GM12878 (cell line): ENCODE results near the gene PFKFB1. TPM values are rescaled to one million over a fixed set of nuclear protein-coding genes. Genes with fewer than 3 reads are reported as not detected.

Source experiments
- ATAC-seq: fragments of 200-7000 bp; cut with Tn5 transposase; 3 replicates; pipeline ENCODE4 v1.9.1; 2020; ENCODE audit warnings: mild to moderate bottlenecking, moderate library complexity
- BruUV-seq: library from RNA; stranded (reverse); fragments of 400-500 nt; replicated peaks from 2 replicates; lab custom pipeline; 2021; lab: Mats Ljungman, UMichigan
- CTCF ChIA-PET: fragments of 300-600 bp; sonication (Branson Sonifier 250); formaldehyde crosslinking; extraction: SDS; loops from one replicate; lab custom pipeline; 2021; ENCODE audit warnings: inconsistent platforms; lab: Yijun Ruan, JAX
- POLR2A ChIA-PET: fragments of 350-600 bp; formaldehyde crosslinking; extraction: SDS; loops from one replicate; lab custom pipeline; 2021; ENCODE audit warnings: inconsistent platforms; lab: Charles Lee
- RAD21 ChIA-PET: fragments of 300-600 bp; sonication (Branson Sonifier 250); formaldehyde crosslinking; loops from one replicate; lab custom pipeline; 2023; ENCODE audit warnings: antibody characterized with exemption; ENCODE audit not compliant: unreplicated experiment; lab: Charles Lee
- SMC1A ChIA-PET: fragments of 300-600 bp; sonication (Branson Sonifier 250); formaldehyde crosslinking; loops from one replicate; lab custom pipeline; 2023; ENCODE audit not compliant: unreplicated experiment, uncharacterized antibody; lab: Charles Lee
- DNase-seq: peaks from one replicate; pipeline ENCODE4 v3.0.0-alpha.2; 2011; ENCODE audit warnings: low read depth, low spot score
- FAIRE-seq: peaks from 3 replicates; lab custom pipeline; 2011; peaks lifted over from hg19 to GRCh38; lab: Jason Lieb, UNC
- H2AFZ ChIP-seq: 2 replicates; pipeline ENCODE4 v1.6.0; 2011; ENCODE audit warnings: low read depth, low read length, control low read depth; ENCODE audit not compliant: control insufficient read depth
- H3K27ac ChIP-seq: 2 replicates; pipeline ENCODE4 v1.5.1; 2011; ENCODE audit warnings: control low read depth; ENCODE audit not compliant: control insufficient read depth, insufficient read depth
- H3K27me3 ChIP-seq, 2 experiments: replicated peaks in 1 of 2; 2 replicates each; pipeline versions ENCODE4 v1.6.0 to v1.6.1; 2011; ENCODE audit warnings: low read length in 1 of 2; ENCODE audit not compliant: control insufficient read depth in 2 of 2, insufficient read depth in 2 of 2
- H3K36me3 ChIP-seq, 2 experiments: 2 replicates each; pipeline ENCODE4 v1.5.1; 2011; ENCODE audit warnings: low read length in 1 of 2; ENCODE audit not compliant: control insufficient read depth in 2 of 2, insufficient read depth in 2 of 2
- H3K4me1 ChIP-seq: 2 replicates; pipeline ENCODE4 v1.6.1; 2011; ENCODE audit warnings: mild to moderate bottlenecking, low read length, moderate library complexity, mixed read lengths; ENCODE audit not compliant: control insufficient read depth, insufficient read depth
- H3K4me2 ChIP-seq: 2 replicates; pipeline ENCODE4 v1.6.0; 2011; ENCODE audit warnings: control low read depth; ENCODE audit not compliant: control insufficient read depth, insufficient read depth
- H3K4me3 ChIP-seq: fragments of 200-600 bp; sonication (generic); 2 replicates; pipeline ENCODE4 v1.5.1; 2016
- H3K79me2 ChIP-seq: 2 replicates; pipeline ENCODE4 v1.6.0; 2011; ENCODE audit warnings: low read length; ENCODE audit not compliant: control insufficient read depth, insufficient read depth
- H3K9ac ChIP-seq: 2 replicates; pipeline ENCODE4 v1.8.0; 2011; ENCODE audit warnings: low read length, control low read depth, mixed read lengths; ENCODE audit not compliant: control insufficient read depth, insufficient read depth
- H3K9me3 ChIP-seq: replicated peaks from 3 replicates; pipeline ENCODE4 v1.5.1; 2011; ENCODE audit warnings: mild to moderate bottlenecking, low read length; ENCODE audit not compliant: control insufficient read depth, insufficient read depth
- H4K20me1 ChIP-seq: 2 replicates; pipeline ENCODE4 v1.6.0; 2011; ENCODE audit not compliant: control insufficient read depth, insufficient read depth
- BCL11A ChIP-seq: IDR thresholded peaks from 2 replicates; pipeline ENCODE4 v1.6.1; 2011; ENCODE audit warnings: low read depth, low read length
- CHD4 ChIP-seq: fragments of 200-600 bp; sonication (generic); IDR thresholded peaks from 2 replicates; pipeline ENCODE4 v1.6.1; 2016; ENCODE audit warnings: mild to moderate bottlenecking
- FOXK2 ChIP-seq: fragments of 450-650 bp; IDR thresholded peaks from 2 replicates; pipeline ENCODE4 v1.6.1; 2017; ENCODE audit warnings: mild to moderate bottlenecking, moderate library complexity
- JUNB ChIP-seq: IDR thresholded peaks from 2 replicates; pipeline ENCODE4 v1.6.1; 2016; ENCODE audit warnings: antibody characterized with exemption, mild to moderate bottlenecking
- NFYA ChIP-seq: IDR thresholded peaks from 2 replicates; pipeline ENCODE4 v1.6.1; 2011; ENCODE audit warnings: low read depth, mild to moderate bottlenecking, low read length, improper control_type of control experiment, borderline replicate concordance
- POLR2AphosphoS2 ChIP-seq: IDR thresholded peaks from 2 replicates; pipeline ENCODE4 v1.6.1; 2011; ENCODE audit warnings: low read depth, mild to moderate bottlenecking, low read length, improper control_type of control experiment, moderate library complexity
- POU2F2 ChIP-seq: IDR thresholded peaks from 3 replicates; pipeline ENCODE4 v1.6.1; 2011; ENCODE audit warnings: low read depth, mild to moderate bottlenecking, low read length, borderline replicate concordance
- WGBS: methylation state at CpG from one replicate; pipeline ENCODE4 v1.1.6; 2016; ENCODE audit warnings: low lambda C conversion rate; ENCODE audit not compliant: insufficient replicate concordance, insufficient coverage; ENCODE audit errors: missing lambda C conversion rate; 5-methylcytosine and 5-hydroxymethylcytosine counted together
- in situ Hi-C: fragments of 300-500 bp; cut with MboI; formaldehyde crosslinking; loops from 9 replicates; pipeline ENCODE4 v1.14.3; 2018; ENCODE audit warnings: mixed read lengths
- intact Hi-C: fragments of 100-400 bp; cut with micrococcal nuclease; formaldehyde crosslinking; loops from one replicate; pipeline ENCODE4 v1.14.2; 2022; ENCODE audit not compliant: unreplicated experiment
- polyA plus RNA-seq, 11 experiments: library from polyadenylated mRNA; depleted of rRNA in 4 of 11; unstranded in 6 of 11; stranded (reverse) in 5 of 11; fragments of >200 nt; fragmentation: Nextera tagmentation in 4 of 11; fragmentation: Illumina TruSeq in 1 of 11; extraction: Ambion mirVana in 4 of 11; extraction: Trizol in 1 of 11; gene quantifications; 1 replicate in 1 of 11; 2 replicates in 10 of 11; pipeline versions ENCODE4 v1.2.1 to v1.2.3, GENCODE V29; 2011 to 2016; ENCODE audit warnings: inconsistent platforms in 2 of 11, missing spikeins in 2 of 11, low read depth in 1 of 11
- total RNA-seq, 4 experiments: library from RNA; depleted of rRNA in 3 of 4; stranded (reverse); fragments of >200 nt in 3 of 4; fragmentation: Illumina TruSeq in 1 of 4; extraction: Trizol in 1 of 4; gene quantifications; 2 replicates each; pipeline versions ENCODE4 v1.2.1 to v1.2.3, GENCODE V29; 2013 to 2021
- TF ChIP-seq, protein P1 (sequence below): fragments of 450-650 bp; IDR thresholded peaks from 2 replicates; pipeline ENCODE4 v1.6.1; 2018; ENCODE audit warnings: mild to moderate bottlenecking, low read depth, moderate library complexity; ENCODE audit not compliant: partially characterized antibody
- TF ChIP-seq, protein P2 (sequence below): fragments of 450-650 bp; conservative IDR thresholded peaks from 2 replicates; pipeline ENCODE4 v1.6.1; 2017; ENCODE audit warnings: mild to moderate bottlenecking, moderate library complexity
- TF ChIP-seq, protein P3 (sequence below): IDR thresholded peaks from 2 replicates; pipeline ENCODE4 v1.6.1; 2012; ENCODE audit warnings: low read length, inconsistent platforms

The PFKFB1 gene
- total and polyA plus RNA-seq, 10 of the 15 experiments (the other 5 are each of a cell fraction or from before 2014, with no cell fraction given): 0.13 to 0.59 (median 0.37) TPM

DNA sequence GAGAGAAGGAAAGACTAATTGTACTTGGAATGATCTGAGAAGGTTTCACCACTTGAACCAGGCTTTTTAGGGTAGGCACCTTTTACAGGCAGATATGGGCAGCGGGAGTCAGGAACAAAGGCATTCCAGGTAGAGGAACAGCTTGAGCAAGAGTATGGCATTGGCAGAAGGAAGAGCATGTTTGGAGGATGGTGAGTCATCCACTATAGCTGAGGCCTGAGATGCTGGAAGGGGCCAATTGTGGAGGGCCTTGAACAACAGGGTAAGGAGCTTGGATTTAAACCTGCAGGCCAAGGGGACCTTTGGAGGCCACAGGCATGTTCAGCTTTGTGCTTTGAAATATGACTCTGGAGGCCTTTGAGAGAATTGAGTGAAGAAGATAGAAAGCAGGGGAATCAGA, 32.2 kb downstream of the PFKFB1 start:
- FAIRE-seq: no peak
- H3K79me2 ChIP-seq: no peaks in the 10 kb centered on the region
- no peaks in the 10 kb centered on the region for H3K9me3 ChIP-seq
- 17% methylated on average over 1 of the region's 1 CpG for WGBS
- BruUV-seq: no TSS peak
- H3K4me1 ChIP-seq: no peaks in the 10 kb centered on the region
- H3K27me3 ChIP-seq: no peaks in the 10 kb centered on the region
- H3K36me3 ChIP-seq: no peaks in the 10 kb centered on the region
- in situ Hi-C loops (no loop called here), intact Hi-C loops (no loop called here)
- no peaks in the 10 kb centered on the region for H4K20me1 ChIP-seq
- H2AFZ ChIP-seq: no peak overlapping the region
- H3K9ac ChIP-seq: no peak overlapping the region
- RAD21 ChIA-PET: no interaction called here
- H3K4me2 ChIP-seq: no peak overlapping the region
- POLR2A ChIA-PET: no interaction called here
- no peak for ATAC-seq
- CTCF ChIA-PET: no interaction called here
- SMC1A ChIA-PET: no interaction called here
- no peak overlapping the region for H3K27ac ChIP-seq
- no peak for TF ChIP-seq FOXK2
- TF ChIP-seq BCL11A: no peak
- TF ChIP-seq JUNB: no peak
- H3K4me3 ChIP-seq: no peak overlapping the region
- DNase-seq: no peak

DNA sequence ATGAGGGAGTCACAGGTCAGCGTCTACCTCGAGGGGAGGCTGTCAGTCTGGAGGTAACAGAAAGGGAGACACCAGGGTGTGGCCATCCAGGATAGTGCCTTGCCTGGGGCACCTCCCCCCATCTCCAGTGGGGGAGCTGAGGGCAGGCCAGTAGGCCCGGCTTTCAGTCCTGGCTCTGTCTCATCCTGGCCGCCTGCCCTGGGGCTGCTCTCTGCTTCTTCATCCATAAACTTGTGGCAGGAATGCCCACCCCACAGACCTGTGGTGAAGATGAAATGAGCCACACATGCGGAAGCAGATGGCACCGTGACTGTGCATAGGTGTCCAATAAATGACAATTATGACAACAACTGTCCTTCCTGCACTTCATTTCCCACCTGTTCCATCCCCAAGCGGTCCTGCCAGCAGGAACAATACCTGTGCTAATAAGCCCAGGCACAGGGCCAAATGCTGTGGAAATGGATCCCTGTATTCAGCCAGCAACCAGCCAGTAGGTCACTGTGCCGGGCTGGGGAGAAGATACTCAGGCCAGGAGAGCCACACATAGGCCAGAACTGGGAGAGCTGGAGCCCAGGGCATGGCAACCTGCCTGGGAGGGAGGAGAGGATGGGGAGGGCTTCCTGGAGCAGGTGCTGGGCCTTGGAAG, 43.1 kb downstream of the PFKFB1 start:
- Histone ChIP-seq H3K36me3 (no peaks in the 10 kb centered on the region), H2AFZ (no peak overlapping the region), H3K4me3 (no peak overlapping the region), H4K20me1 (no peaks in the 10 kb centered on the region), H3K9me3 (no peaks in the 10 kb centered on the region), H3K79me2 (no peaks in the 10 kb centered on the region), H3K27ac (no peak overlapping the region), H3K9ac (no peak overlapping the region), H3K4me1 (no peaks in the 10 kb centered on the region), H3K4me2 (no peak overlapping the region), H3K27me3 (no peaks in the 10 kb centered on the region)
- FAIRE-seq: no peak
- POLR2A ChIA-PET: no interaction called here
- WGBS: 29% methylated on average over 8 of the region's 8 CpGs
- DNase-seq: no peak
- CTCF ChIA-PET: no interaction called here
- ATAC-seq: no peak
- SMC1A ChIA-PET: no interaction called here
- intact Hi-C loops: no loop called here
- in situ Hi-C loops: no loop called here
- RAD21 ChIA-PET: no interaction called here
- no TSS peak for BruUV-seq
- TF ChIP-seq POLR2AphosphoS2: no peak
- no peak for TF ChIP-seq CHD4
- TF ChIP-seq POU2F2: no peak
- TF ChIP-seq, protein P1, sequence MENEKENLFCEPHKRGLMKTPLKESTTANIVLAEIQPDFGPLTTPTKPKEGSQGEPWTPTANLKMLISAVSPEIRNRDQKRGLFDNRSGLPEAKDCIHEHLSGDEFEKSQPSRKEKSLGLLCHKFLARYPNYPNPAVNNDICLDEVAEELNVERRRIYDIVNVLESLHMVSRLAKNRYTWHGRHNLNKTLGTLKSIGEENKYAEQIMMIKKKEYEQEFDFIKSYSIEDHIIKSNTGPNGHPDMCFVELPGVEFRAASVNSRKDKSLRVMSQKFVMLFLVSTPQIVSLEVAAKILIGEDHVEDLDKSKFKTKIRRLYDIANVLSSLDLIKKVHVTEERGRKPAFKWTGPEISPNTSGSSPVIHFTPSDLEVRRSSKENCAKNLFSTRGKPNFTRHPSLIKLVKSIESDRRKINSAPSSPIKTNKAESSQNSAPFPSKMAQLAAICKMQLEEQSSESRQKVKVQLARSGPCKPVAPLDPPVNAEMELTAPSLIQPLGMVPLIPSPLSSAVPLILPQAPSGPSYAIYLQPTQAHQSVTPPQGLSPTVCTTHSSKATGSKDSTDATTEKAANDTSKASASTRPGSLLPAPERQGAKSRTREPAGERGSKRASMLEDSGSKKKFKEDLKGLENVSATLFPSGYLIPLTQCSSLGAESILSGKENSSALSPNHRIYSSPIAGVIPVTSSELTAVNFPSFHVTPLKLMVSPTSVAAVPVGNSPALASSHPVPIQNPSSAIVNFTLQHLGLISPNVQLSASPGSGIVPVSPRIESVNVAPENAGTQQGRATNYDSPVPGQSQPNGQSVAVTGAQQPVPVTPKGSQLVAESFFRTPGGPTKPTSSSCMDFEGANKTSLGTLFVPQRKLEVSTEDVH: no peak
- TF ChIP-seq, protein P2, sequence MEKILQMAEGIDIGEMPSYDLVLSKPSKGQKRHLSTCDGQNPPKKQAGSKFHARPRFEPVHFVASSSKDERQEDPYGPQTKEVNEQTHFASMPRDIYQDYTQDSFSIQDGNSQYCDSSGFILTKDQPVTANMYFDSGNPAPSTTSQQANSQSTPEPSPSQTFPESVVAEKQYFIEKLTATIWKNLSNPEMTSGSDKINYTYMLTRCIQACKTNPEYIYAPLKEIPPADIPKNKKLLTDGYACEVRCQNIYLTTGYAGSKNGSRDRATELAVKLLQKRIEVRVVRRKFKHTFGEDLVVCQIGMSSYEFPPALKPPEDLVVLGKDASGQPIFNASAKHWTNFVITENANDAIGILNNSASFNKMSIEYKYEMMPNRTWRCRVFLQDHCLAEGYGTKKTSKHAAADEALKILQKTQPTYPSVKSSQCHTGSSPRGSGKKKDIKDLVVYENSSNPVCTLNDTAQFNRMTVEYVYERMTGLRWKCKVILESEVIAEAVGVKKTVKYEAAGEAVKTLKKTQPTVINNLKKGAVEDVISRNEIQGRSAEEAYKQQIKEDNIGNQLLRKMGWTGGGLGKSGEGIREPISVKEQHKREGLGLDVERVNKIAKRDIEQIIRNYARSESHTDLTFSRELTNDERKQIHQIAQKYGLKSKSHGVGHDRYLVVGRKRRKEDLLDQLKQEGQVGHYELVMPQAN: no peak
- no peak for TF ChIP-seq JUNB
- TF ChIP-seq, protein P3, sequence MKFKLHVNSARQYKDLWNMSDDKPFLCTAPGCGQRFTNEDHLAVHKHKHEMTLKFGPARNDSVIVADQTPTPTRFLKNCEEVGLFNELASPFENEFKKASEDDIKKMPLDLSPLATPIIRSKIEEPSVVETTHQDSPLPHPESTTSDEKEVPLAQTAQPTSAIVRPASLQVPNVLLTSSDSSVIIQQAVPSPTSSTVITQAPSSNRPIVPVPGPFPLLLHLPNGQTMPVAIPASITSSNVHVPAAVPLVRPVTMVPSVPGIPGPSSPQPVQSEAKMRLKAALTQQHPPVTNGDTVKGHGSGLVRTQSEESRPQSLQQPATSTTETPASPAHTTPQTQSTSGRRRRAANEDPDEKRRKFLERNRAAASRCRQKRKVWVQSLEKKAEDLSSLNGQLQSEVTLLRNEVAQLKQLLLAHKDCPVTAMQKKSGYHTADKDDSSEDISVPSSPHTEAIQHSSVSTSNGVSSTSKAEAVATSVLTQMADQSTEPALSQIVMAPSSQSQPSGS: no peak
- no peak for TF ChIP-seq NFYA
